ENCODE data around the gene LSG1.
"Not testable (repeated sequence)": the region's sequence is repeated elsewhere in the genome, so short reads cannot be mapped to it uniquely, and the experiment has no call there.

LSG1 gene

GRCh38 chr3:194615226-194615625 lies 56.8 kb downstream of the LSG1 start:
- no peak for FAIRE-seq

- no peak for FAIRE-seq
These were observed 59.8 kb downstream of the LSG1 start for GRCh38 chr3:194612221-194612620.

- FAIRE-seq = no peak
These were observed 61.3 kb downstream of the LSG1 start for GRCh38 chr3:194610689-194611088.

GRCh38 chr3:194609601-194610000 lies 62.4 kb downstream of the LSG1 start:
- FAIRE-seq = no peak

- FAIRE-seq = no peak
These were observed 63.0 kb downstream of the LSG1 start for GRCh38 chr3:194608981-194609380.

- FAIRE-seq = no peak
These were observed 64.2 kb downstream of the LSG1 start for GRCh38 chr3:194607592-194608389.

GRCh38 chr3:194606941-194607340 lies 65.0 kb downstream of the LSG1 start:
- FAIRE-seq = no peak

- FAIRE-seq = no peak
These were observed 65.8 kb downstream of the LSG1 start for GRCh38 chr3:194606163-194606562.

- FAIRE-seq = not testable (repeated sequence)
These were observed 66.7 kb downstream of the LSG1 start for GRCh38 chr3:194605314-194605713.

GRCh38 chr3:194604837-194605236 lies 67.2 kb downstream of the LSG1 start:
- FAIRE-seq = no peak

- FAIRE-seq = no peak
These were observed 67.9 kb downstream of the LSG1 start for GRCh38 chr3:194604126-194604525.

- FAIRE-seq = no peak
These were observed 69.3 kb downstream of the LSG1 start for GRCh38 chr3:194602669-194603171.

GRCh38 chr3:194598771-194599557 lies 73.0 kb downstream of the LSG1 start:
- FAIRE-seq = no peak

GRCh38 chr3:194596906-194597305 lies 75.1 kb downstream of the LSG1 start:
- no peak for FAIRE-seq

GRCh38 chr3:194592798-194593752 lies 78.9 kb downstream of the LSG1 start:
- no peak for FAIRE-seq

Data from islet of Langerhans (tissue), 1 donor.